ENCODE measurements around the gene TSHZ1. TPM values are rescaled to one million over a fixed set of nuclear protein-coding genes. Genes with fewer than 3 reads are reported as not detected.

Gene TSHZ1
- total and polyA plus RNA-seq, 2 of the 8 experiments (the other 6 are each of a cell fraction or from before 2014, with no cell fraction given), result 0.03 to 0.32 TPM

GRCh38 chr18:75211626-75211952 is 992 bp downstream of the TSHZ1 start (continued):
- TF ChIP-seq USF2 (IDR thresholded peaks at IDR 0.05; ENCODE audit: low read length), result no peak
- TF ChIP-seq, protein P1, sequence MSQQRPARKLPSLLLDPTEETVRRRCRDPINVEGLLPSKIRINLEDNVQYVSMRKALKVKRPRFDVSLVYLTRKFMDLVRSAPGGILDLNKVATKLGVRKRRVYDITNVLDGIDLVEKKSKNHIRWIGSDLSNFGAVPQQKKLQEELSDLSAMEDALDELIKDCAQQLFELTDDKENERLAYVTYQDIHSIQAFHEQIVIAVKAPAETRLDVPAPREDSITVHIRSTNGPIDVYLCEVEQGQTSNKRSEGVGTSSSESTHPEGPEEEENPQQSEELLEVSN (IDR thresholded peaks at IDR 0.05), result no peak
